Immature natural killer cell (primary cell): ENCODE results near the gene COMTD1. TPM values are rescaled to one million over a fixed set of nuclear protein-coding genes. Genes with fewer than 3 reads are reported as not detected.

Source experiments
- DNase-seq, 3 donors: peaks; one replicate each; pipeline ENCODE4 v3.0.0; 2022; ENCODE audit warnings: mixed read lengths in 1 of 3
- H3K27ac Mint-ChIP-seq, 6 donors: one replicate each; pipeline ENCODE4 v1.8.0; 2020; ENCODE audit warnings: mixed read lengths in 6 of 6, mild to moderate bottlenecking in 5 of 6, inconsistent platforms in 4 of 6, moderate library complexity in 3 of 6
- H3K27me3 Mint-ChIP-seq, 3 donors: one replicate each; pipeline ENCODE4 v1.8.0; 2020 to 2021; ENCODE audit warnings: low read depth in 3 of 3, mild to moderate bottlenecking in 3 of 3, mixed read lengths in 3 of 3, moderate library complexity in 3 of 3, inconsistent platforms in 1 of 3
- H3K36me3 Mint-ChIP-seq, 3 donors: one replicate each; pipeline ENCODE4 v1.8.0; 2020; ENCODE audit warnings: mixed read lengths in 3 of 3, inconsistent platforms in 2 of 3, mild to moderate bottlenecking in 2 of 3
- H3K4me1 Mint-ChIP-seq, 2 donors: one replicate each; pipeline ENCODE4 v1.8.0; 2020; ENCODE audit warnings: inconsistent platforms in 2 of 2, mild to moderate bottlenecking in 2 of 2, mixed read lengths in 2 of 2, moderate library complexity in 1 of 2
- H3K4me3 Mint-ChIP-seq, 5 donors: one replicate each; pipeline ENCODE4 v1.8.0; 2020; ENCODE audit warnings: mild to moderate bottlenecking in 5 of 5, mixed read lengths in 5 of 5, inconsistent platforms in 3 of 5, moderate library complexity in 3 of 5
- H3K9me3 Mint-ChIP-seq, 6 donors: one replicate each; pipeline ENCODE4 v1.8.0; 2020; ENCODE audit warnings: mild to moderate bottlenecking in 6 of 6, mixed read lengths in 6 of 6, inconsistent platforms in 4 of 6, moderate library complexity in 3 of 6
- polyA plus RNA-seq, 3 donors: library from polyadenylated mRNA; unstranded; fragments of 300-500 nt; fragmentation: Illumina TruSeq; gene quantifications; one replicate each; pipeline ENCODE4 v1.2.3, GENCODE V29; 2021

Gene COMTD1
- polyA plus RNA-seq, 3 donors from 2014 or later = 27.5 to 47.5 (median 42.8) TPM

DNA sequence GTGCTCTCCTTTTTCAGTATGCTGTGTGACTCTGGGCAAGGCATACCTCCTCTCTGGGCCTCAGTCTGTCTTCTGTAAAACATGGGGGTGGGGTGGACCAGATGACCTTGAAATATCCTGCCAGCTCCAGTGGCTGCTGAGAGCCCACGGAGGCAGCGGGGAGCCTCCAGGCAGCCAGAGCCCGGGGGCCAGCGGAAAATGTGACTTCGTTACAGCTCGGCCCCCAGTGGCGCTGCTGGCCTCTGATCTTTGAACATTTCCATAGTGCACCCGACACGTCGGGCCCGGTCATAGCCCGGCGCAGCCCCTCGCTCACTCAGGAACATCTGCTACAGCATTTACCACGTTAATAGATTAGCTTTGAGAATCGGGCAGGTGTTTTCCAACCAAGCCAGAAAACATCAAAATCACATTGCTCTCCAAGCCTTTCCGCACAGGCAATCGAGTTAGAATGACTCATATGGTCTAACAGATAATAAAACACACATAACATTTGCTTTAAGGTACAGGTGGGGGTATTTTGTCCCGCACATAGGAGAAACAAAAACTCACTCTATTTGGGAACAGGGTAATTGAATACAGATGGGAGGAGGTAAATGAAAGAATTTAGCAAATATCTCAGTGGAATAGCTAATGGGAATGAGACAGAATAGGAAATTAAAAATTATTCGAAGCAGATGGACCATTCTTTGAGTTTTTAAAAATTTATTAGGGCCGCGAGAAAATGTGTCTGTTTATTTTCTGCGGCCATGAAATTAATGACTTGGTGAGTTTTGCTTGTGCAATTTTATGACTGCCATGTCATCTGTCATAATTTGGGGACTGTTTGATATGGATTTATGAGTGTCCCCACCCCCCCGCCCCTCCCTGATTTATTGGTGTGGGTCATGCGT, 26.3 kb upstream of the COMTD1 start:
- Mint-ChIP-seq H3K4me1 (no peaks in the 10 kb centered on the region), H3K27ac (no peak overlapping the region), H3K36me3 (no peaks in the 10 kb centered on the region), H3K27me3 (peaks cover 0 to 5% (median 2%) of the 10 kb centered on the region in 3 donors), H3K4me3 (no peak overlapping the region), H3K9me3 (no peaks in the 10 kb centered on the region)
- no peak for DNase-seq

DNA sequence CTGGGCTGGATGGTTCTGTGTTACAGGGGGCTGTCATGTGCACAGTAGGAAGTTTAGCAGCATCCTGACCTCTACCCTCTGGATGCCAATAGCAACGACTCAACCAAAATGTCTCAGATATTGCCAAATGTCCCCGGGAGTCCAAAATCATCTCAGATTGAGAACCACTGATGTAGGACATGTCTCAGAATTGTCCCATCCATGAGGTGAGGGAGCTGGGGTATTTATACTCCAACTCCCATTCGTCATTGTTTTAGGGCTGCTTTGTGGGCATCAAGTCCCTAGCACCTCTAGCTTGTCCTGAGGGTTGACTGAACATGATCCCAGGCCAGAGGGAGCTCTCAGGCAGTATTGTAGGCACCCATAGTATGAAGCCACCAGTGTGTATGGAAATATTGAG, 25.2 kb upstream of the COMTD1 start:
- Mint-ChIP-seq H3K36me3 (no peaks in the 10 kb centered on the region), H3K9me3 (no peaks in the 10 kb centered on the region), H3K4me1 (no peaks in the 10 kb centered on the region), H3K27ac (no peak overlapping the region), H3K27me3 (peaks cover 0 to 5% (median 2%) of the 10 kb centered on the region in 3 donors), H3K4me3 (no peak overlapping the region)
- DNase-seq = no peak

DNA sequence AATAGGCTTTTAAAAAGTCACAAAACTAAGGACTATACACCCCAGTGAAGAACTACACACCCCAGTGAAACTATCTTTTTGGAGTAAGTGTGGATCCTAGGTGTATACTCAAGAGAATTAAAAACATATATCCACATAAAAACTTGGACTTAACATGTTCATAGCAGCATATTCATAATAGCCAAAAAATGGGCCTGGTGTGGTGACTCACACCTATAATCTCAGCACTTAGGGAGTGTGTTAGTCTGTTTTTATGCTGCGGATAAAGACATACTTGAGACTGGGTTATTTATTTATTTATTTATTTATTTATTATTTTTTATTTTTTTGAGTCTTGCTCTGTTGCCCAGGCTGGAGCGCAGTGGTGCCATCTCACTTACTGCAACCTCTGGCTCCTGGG, 19.0 kb upstream of the COMTD1 start:
- Mint-ChIP-seq H3K4me3 (no peak overlapping the region), H3K27me3 (peaks cover 0 to 5% (median 2%) of the 10 kb centered on the region in 3 donors), H3K9me3 (peaks cover 3 to 21% (median 18%) of the 10 kb centered on the region in 6 donors)

DNA sequence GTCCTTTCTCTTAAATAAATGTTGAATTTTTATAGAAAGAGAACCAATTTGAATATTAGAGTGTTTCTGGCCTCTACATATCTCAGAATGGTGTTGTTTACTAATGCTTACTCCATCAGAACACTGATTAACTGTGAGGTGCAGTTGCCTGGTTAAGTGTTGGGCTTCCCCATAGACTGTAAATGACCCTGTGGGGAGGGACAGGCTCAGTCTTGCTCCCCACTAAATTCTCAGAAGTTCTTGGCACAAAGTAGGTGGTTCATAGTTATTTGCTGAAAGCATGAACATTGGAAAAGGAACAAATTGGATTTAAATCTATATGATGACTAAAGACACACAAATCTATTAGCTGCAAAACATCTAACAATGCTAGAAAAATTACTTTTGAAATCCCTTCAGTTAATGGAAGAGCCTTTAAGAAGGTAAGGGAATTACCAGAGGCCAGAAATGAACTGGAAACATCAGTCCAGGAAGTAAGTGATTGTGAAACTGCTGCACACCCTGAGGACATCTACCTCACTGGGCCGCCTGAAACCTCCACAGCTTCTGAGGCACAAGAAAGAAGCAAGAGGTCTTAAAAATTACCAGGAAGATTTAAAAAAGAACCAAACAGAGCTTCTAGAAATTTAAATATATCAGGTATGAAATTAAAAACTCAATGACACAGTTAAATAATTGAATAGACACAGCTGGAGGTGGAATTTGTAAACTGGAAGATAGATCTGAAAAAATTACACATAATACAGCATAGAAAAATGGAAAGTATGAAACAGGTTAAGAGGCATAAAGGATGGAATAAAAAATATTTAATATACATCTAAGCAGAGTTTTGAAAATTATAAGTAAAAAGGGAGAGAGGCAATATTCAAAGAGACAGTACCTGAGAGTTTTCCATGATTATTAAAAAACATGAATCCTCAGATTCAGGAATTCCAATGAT, 17.8 kb upstream of the COMTD1 start:
- no peak for DNase-seq
- H3K4me3 Mint-ChIP-seq = no peak overlapping the region
- H3K4me1 Mint-ChIP-seq = no peaks in the 10 kb centered on the region
- H3K9me3 Mint-ChIP-seq = peaks cover 3 to 21% (median 18%) of the 10 kb centered on the region in 6 donors
- H3K36me3 Mint-ChIP-seq = peaks cover 9 to 13% (median 13%) of the 10 kb centered on the region in 3 donors
- no peak overlapping the region for H3K27ac Mint-ChIP-seq
- peaks cover 0 to 2% (median 2%) of the 10 kb centered on the region in 3 donors for H3K27me3 Mint-ChIP-seq

More for the DNA sequence above, 19.0 kb upstream of the COMTD1 start:
- DNase-seq = no peak
- no peak overlapping the region for H3K27ac Mint-ChIP-seq
- peaks cover 9 to 13% (median 13%) of the 10 kb centered on the region in 3 donors for H3K36me3 Mint-ChIP-seq
- no peaks in the 10 kb centered on the region for H3K4me1 Mint-ChIP-seq

DNA sequence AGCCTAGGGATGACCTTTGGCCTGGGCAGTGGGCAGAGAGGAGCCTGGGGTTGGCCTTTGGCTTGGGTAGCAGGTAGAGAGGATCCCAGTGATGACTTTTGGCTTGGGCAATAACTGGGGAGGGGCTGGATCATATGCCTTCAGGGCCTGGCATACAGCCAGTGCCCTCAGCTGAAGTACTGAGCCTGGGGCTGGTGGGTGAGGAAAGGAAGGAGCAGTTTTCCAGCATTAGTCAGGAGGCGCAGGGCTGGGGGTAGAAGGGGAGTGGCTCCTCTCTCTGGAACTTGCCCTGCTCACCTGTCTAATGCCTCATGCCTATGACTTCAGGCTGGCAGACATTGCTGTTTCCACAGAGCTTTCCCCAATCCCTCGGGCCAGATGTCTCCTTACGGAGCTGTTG, 15.2 kb upstream of the COMTD1 start:
- peaks cover 3 to 21% (median 18%) of the 10 kb centered on the region in 6 donors for H3K9me3 Mint-ChIP-seq
- no peak overlapping the region for H3K27ac Mint-ChIP-seq
- H3K36me3 Mint-ChIP-seq = peaks cover 9 to 13% (median 13%) of the 10 kb centered on the region in 3 donors
- H3K4me1 Mint-ChIP-seq = no peaks in the 10 kb centered on the region
- no peak overlapping the region for H3K4me3 Mint-ChIP-seq
- no peak for DNase-seq
- H3K27me3 Mint-ChIP-seq = no peaks in the 10 kb centered on the region

DNA sequence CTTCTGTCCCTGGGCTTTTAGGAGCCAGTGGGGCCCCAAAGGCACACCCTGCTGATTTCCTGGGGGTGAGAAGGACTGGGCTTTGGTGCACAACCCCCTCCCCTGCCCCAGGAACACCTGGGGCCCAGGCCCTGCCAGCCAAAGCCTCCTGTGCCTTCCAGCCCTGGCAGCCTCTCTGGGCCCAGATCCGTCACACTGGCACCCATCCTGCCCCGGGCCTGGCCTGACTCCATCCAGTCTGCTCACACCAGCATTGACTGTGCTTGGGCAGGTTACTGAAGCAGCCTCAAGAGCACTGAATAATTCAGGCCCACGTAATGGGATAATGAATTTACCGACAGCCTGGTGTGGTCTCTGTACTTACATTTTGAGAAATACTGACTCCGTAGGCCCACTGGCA, 12.0 kb upstream of the COMTD1 start:
- Mint-ChIP-seq H3K9me3 (peaks cover 0 to 5% (median 1%) of the 10 kb centered on the region in 6 donors), H3K36me3 (peaks cover 0 to 4% (median 4%) of the 10 kb centered on the region in 3 donors)

DNA sequence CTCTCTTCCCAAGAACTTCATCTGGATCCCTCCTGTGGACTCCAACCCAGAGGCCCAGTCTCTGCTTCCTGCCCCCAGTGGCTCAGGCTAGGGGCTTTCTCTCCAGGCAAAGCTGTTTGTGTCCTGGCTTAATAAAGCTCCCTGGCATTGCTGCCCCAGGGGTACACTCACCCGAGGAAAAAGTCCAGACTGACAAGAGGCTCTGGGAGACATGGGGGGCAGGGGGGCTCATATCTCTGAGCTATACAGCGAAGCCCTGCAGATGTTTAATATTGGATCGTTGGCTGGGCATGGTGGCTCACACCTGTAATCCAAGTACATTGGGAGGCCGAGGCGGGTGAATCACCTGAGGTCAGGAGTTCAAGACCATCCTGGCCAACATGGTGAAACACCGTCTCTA, 10.7 kb upstream of the COMTD1 start:
- DNase-seq = no peak
- no peaks in the 10 kb centered on the region for H3K36me3 Mint-ChIP-seq
- H3K27me3 Mint-ChIP-seq = no peaks in the 10 kb centered on the region
- peaks cover 0 to 3% (median 0%) of the 10 kb centered on the region in 6 donors for H3K9me3 Mint-ChIP-seq
- H3K4me3 Mint-ChIP-seq = no peak overlapping the region
- no peak overlapping the region for H3K27ac Mint-ChIP-seq
- no peaks in the 10 kb centered on the region for H3K4me1 Mint-ChIP-seq

More for the DNA sequence above, 12.0 kb upstream of the COMTD1 start:
- DNase-seq = no peak
- Mint-ChIP-seq H3K4me3 (no peak overlapping the region), H3K4me1 (no peaks in the 10 kb centered on the region), H3K27me3 (no peaks in the 10 kb centered on the region), H3K27ac (no peak overlapping the region)

DNA sequence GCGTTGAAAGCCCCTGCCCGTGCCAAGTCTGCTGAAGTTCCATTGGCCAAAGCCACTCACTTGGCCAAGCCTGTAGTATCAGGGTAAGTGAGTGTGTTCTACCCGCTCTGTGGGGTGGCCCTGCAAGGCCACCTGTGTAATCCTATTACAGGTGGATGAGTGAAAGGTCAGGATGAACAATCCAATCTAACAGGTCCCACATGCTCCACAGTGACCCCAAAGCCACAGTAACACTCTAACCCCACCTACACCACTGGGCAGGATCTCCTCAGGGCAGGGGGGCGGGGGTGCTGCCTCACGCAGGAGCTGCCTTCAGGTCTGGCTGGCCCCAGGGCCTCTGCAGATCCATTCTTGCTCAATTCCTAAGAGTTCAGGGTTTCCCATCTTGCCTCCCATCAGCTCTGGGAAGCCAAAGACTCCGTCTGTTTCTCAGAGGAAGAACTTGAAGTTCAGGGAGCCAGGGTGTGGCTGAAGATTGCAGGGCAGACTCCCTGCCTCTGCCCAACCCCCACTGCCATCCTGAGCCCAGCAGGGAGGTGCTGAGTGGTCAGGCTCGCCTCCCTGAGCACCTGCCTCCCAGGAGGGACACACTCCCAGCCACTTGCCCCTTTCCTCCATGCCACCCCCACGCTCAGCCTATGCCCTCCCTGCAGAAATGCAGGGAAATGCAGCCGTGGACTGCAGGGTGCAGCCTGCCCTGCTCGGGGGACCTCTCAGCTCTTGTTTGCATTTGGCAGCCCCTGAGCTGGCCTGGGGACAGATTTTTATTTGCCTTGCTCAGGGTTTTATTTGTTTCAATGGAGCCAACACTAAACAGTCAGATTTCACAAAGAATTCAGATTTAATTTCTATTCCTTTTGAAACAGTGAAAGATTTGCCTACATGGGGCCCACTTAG, 9.8 kb upstream of the COMTD1 start:
- Mint-ChIP-seq H3K4me3 (no peak overlapping the region), H3K27ac (no peak overlapping the region), H3K36me3 (no peaks in the 10 kb centered on the region), H3K9me3 (peaks cover 0 to 3% (median 0%) of the 10 kb centered on the region in 6 donors), H3K27me3 (no peaks in the 10 kb centered on the region), H3K4me1 (no peaks in the 10 kb centered on the region)
- no peak for DNase-seq

DNA sequence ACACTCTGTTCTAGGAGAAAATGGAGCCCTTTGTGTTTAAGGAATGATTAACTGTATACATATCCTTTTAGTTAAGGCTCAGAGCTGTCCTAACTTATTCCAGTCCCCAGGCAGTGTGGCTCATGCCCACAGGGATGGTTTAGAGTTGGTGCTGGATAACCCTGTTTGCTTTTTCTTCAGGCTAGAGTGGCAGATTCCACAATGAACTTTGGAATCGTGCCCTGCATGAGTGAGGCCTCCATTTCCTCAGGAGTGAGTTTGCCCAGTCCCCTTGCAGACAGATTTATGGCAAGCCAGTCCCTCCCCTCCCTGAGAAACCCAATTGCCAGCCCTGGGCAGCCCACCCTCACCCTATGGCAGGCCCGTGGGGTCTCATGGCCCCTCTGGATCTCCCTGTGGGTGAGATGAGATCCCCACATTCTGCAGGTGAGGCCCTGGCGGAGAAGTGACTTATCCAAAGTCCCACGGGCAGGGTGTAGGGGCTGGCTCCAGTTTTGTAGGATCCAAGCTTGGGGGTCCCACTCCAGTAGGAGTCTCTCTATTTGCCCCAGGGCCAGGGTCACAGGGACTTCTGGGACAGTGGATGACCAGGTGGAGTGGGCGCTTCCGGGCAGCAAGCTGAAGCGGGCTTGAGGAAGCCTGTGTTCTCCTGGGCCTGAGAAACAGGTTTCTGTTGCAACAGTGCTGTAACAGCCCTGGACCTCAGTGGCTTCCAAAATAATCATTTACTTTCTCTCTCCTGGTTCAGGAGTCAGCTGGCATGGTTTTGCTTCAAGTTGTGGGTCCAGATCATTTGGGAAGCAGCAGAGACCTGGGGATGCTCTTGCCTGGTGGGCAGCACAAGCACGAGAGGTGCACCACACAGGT, 9.0 kb upstream of the COMTD1 start:
- H3K27me3 Mint-ChIP-seq = no peaks in the 10 kb centered on the region
- no peaks in the 10 kb centered on the region for H3K36me3 Mint-ChIP-seq
- no peak overlapping the region for H3K27ac Mint-ChIP-seq
- H3K4me3 Mint-ChIP-seq = no peak overlapping the region
- no peaks in the 10 kb centered on the region for H3K4me1 Mint-ChIP-seq
- DNase-seq = no peak
- H3K9me3 Mint-ChIP-seq = no peaks in the 10 kb centered on the region

DNA sequence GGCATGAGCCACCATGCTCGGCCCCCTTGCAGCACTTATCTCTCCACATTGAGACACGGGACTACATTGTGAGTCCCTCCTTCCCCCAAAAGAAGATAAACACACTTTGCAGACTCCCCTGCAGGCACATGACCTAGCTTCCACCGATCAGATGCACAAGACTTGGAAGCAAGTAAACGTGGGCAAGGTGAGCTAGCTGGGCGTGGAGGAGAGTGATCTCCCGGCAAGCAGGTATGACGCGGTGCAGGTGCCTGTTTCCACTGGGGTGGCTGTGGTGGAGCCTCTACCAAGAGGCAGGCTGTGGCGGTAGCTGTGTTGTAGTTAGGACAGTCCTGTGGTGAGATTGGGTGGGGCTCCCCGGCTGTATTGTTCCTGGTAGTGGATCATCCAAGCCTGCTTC, 7.7 kb upstream of the COMTD1 start:
- Mint-ChIP-seq H3K27me3 (no peaks in the 10 kb centered on the region), H3K4me3 (no peak overlapping the region), H3K27ac (no peak overlapping the region), H3K4me1 (no peaks in the 10 kb centered on the region), H3K36me3 (no peaks in the 10 kb centered on the region), H3K9me3 (no peaks in the 10 kb centered on the region)
- no peak for DNase-seq

DNA sequence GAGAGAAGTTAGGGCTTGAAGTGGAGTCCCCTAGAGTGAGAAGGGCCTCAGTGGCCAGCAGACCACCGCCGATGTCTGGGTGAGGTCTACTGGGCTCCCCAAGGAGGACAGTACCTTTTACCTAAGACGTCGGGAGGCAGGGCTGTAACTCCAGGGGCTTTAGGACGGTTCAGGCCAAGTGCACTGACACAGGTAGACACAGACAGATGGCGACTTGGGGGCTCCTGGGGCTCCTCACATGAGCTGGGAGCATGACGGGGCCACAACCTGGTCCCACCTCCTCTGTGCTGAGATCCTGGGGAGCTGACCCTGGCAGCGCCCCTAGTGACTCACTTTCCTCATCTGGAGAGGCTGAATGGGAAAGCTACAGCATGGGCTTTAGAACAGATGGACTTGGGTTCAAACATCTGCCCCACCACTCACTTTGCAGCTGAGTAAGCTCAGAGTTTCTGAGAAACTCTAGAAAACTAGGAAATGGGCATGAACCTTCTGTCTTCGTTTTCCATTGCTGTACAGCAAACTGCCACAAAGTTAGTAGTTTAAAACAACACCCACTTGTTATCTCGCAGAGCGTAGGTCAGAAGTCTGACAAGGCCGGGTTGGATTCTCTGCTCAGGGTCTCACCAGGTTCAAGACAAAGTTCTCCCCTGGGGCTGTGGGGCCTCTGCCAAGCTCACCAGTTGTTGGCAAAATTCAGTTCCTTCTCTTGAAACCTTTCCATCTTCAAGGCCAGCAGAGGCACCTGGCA, 4.7 kb upstream of the COMTD1 start:
- peaks cover 0 to 2% (median 2%) of the 10 kb centered on the region in 3 donors for H3K27me3 Mint-ChIP-seq
- no peak overlapping the region for H3K27ac Mint-ChIP-seq
- no peak for DNase-seq
- H3K9me3 Mint-ChIP-seq = no peaks in the 10 kb centered on the region
- no peaks in the 10 kb centered on the region for H3K36me3 Mint-ChIP-seq
- H3K4me1 Mint-ChIP-seq = peaks cover 5 to 6% of the 10 kb centered on the region in 2 donors
- H3K4me3 Mint-ChIP-seq = no peak overlapping the region
